SK-N-SH (cell line): ENCODE data around the gene LRRC17. TPM values are rescaled to one million over a fixed set of nuclear protein-coding genes. Genes with fewer than 3 reads are reported as not detected.

ENCODE experiments used
- CTCF ChIA-PET: fragments of 300-600, 350-600 bp; formaldehyde crosslinking; extraction: SDS; loops from one replicate; lab custom pipeline; 2021; lab: Yijun Ruan, JAX
- POLR2A ChIA-PET: fragments of 350-600 bp; sonication (Branson Sonifier 250); formaldehyde crosslinking; extraction: SDS; loops from one replicate; lab custom pipeline; 2020; ENCODE audit warnings: antibody characterized with exemption, inconsistent platforms; lab: Yijun Ruan, JAX
- DNase-seq: peaks from one replicate; pipeline ENCODE4 v3.0.0; 2012
- H2AFZ ChIP-seq: fragments of 200-600 bp; sonication (generic); 2 replicates; pipeline ENCODE4 v1.8.1; 2016; ENCODE audit warnings: antibody characterized with exemption, mild to moderate bottlenecking, low read depth
- H3F3A ChIP-seq: fragments of 200-600 bp; sonication (generic); replicated peaks from 2 replicates; pipeline ENCODE3; 2016; ENCODE audit warnings: antibody characterized with exemption, mild to moderate bottlenecking; ENCODE audit not compliant: insufficient read depth
- H3K27ac ChIP-seq, 2 experiments: fragments of 200-500 bp in 1 of 2; fragments of 200-600 bp in 1 of 2; sonication (Bioruptor generic) in 1 of 2; sonication (generic), shearing (Covaris generic) in 1 of 2; 2 replicates each; pipeline versions ENCODE4 v1.5.1 to v1.6.1; 2014 to 2016; ENCODE audit warnings: low read depth in 2 of 2, inconsistent platforms in 1 of 2, low read length in 1 of 2, mild to moderate bottlenecking in 1 of 2, mixed read lengths in 1 of 2
- H3K27me3 ChIP-seq: fragments of 200-600 bp; sonication (generic), shearing (Covaris generic); 2 replicates; pipeline ENCODE4 v1.6.1; 2016; ENCODE audit warnings: mixed run types; ENCODE audit not compliant: insufficient read depth
- H3K36me3 ChIP-seq, 2 experiments: fragments of 200-500 bp in 1 of 2; fragments of 200-600 bp in 1 of 2; sonication (Bioruptor generic) in 1 of 2; sonication (generic) in 1 of 2; replicated peaks in 1 of 2; 2 replicates each; pipeline versions ENCODE3 to v1.5.1; 2014 to 2016; ENCODE audit warnings: low read length in 1 of 2, mild to moderate bottlenecking in 1 of 2; ENCODE audit not compliant: insufficient read depth in 2 of 2, control insufficient read depth in 1 of 2
- H3K4me1 ChIP-seq, 2 experiments: fragments of 200-500 bp in 1 of 2; fragments of 200-600 bp in 1 of 2; sonication (Bioruptor generic) in 1 of 2; sonication (generic), shearing (Covaris generic) in 1 of 2; 2 replicates each; pipeline versions ENCODE4 v1.5.1 to v1.6.1; 2014 to 2016; ENCODE audit warnings: low read depth in 1 of 2, low read length in 1 of 2, mixed run types in 1 of 2; ENCODE audit not compliant: insufficient read depth in 2 of 2, control insufficient read depth in 1 of 2
- H3K4me2 ChIP-seq: fragments of 200-600 bp; sonication (generic), shearing (Covaris generic); 2 replicates; pipeline ENCODE4 v1.6.1; 2017; ENCODE audit warnings: mixed run types
- H3K4me3 ChIP-seq, 2 experiments: fragments of 200-500 bp in 1 of 2; fragments of 200-600 bp in 1 of 2; sonication (Bioruptor generic) in 1 of 2; sonication (generic), shearing (Covaris generic) in 1 of 2; 2 replicates each; pipeline versions ENCODE4 v1.5.1 to v1.8.1; 2014 to 2016; ENCODE audit warnings: low read depth in 2 of 2, inconsistent platforms in 1 of 2, low read length in 1 of 2, mild to moderate bottlenecking in 1 of 2, mixed read lengths in 1 of 2, moderate library complexity in 1 of 2
- H3K79me2 ChIP-seq: fragments of 200-600 bp; sonication (generic); 2 replicates; pipeline ENCODE4 v1.8.1; 2017; ENCODE audit warnings: mild to moderate bottlenecking; ENCODE audit not compliant: insufficient read depth
- H3K9ac ChIP-seq: fragments of 200-600 bp; sonication (generic); 2 replicates; pipeline ENCODE4 v1.6.1; 2017; ENCODE audit warnings: mixed run types
- H3K9me2 ChIP-seq: fragments of 200-600 bp; sonication (generic); 2 replicates; pipeline ENCODE4 v1.6.1; 2017; ENCODE audit warnings: mixed run types
- H3K9me3 ChIP-seq: fragments of 200-600 bp; sonication (generic); 2 replicates; pipeline ENCODE4 v1.6.1; 2017; ENCODE audit warnings: mixed run types, mild to moderate bottlenecking, moderate library complexity
- H4K20me1 ChIP-seq: fragments of 200-600 bp; sonication (generic); 2 replicates; pipeline ENCODE4 v1.6.1; 2017; ENCODE audit warnings: mild to moderate bottlenecking, mixed run types; ENCODE audit not compliant: insufficient read depth
- CHD2 ChIP-seq: fragments of 150-350 bp; IDR thresholded peaks from 2 replicates; pipeline ENCODE4 v1.6.1; 2018; ENCODE audit warnings: low read length; ENCODE audit not compliant: partially characterized antibody
- EP300 ChIP-seq, 2 experiments: IDR thresholded peaks; 2 replicates each; pipeline versions ENCODE4 v1.4.0 to v1.6.1; 2012; ENCODE audit warnings: borderline replicate concordance in 1 of 2, low read depth in 1 of 2, low read length in 1 of 2
- EZH2phosphoT487 ChIP-seq: fragments of 200-600 bp; sonication (generic); IDR thresholded peaks from 2 replicates; pipeline ENCODE4 v1.6.1; 2017; ENCODE audit warnings: low read depth, mixed run types, mild to moderate bottlenecking, antibody characterized with exemption, moderate library complexity, borderline replicate concordance
- FOXM1 ChIP-seq: IDR thresholded peaks from 2 replicates; pipeline ENCODE4 v1.4.0; 2012; ENCODE audit warnings: low read depth, mild to moderate bottlenecking
- GATA2 ChIP-seq: sonication (generic); formaldehyde crosslinking; IDR thresholded peaks from 2 replicates; pipeline ENCODE4 v1.5.0; 2020; ENCODE audit warnings: mild to moderate bottlenecking, missing genetic modification reagents
- IRF3 ChIP-seq: fragments of 150-350 bp; IDR thresholded peaks from 2 replicates; pipeline ENCODE4 v1.6.1; 2016; ENCODE audit warnings: mild to moderate bottlenecking, low read depth, low read length
- NFIC ChIP-seq: IDR thresholded peaks from 2 replicates; pipeline ENCODE4 v1.4.0; 2012; ENCODE audit warnings: borderline replicate concordance
- NRF1 ChIP-seq: IDR thresholded peaks from 2 replicates; pipeline ENCODE4 v1.6.1; 2012; ENCODE audit warnings: low read depth, mild to moderate bottlenecking, low read length
- PBX3 ChIP-seq: IDR thresholded peaks from 2 replicates; pipeline ENCODE4; 2012
- RFX5 ChIP-seq: IDR thresholded peaks from 2 replicates; pipeline ENCODE4 v1.6.1; 2012; ENCODE audit warnings: mild to moderate bottlenecking, improper control_type of control experiment, low read length
- RXRA ChIP-seq: IDR thresholded peaks from 2 replicates; pipeline ENCODE4 v1.4.0; 2012; ENCODE audit warnings: low read depth, mild to moderate bottlenecking, borderline replicate concordance
- SIN3A ChIP-seq: IDR thresholded peaks from 2 replicates; pipeline ENCODE4 v1.6.1; 2012; ENCODE audit warnings: low read depth, mild to moderate bottlenecking, low read length, moderate library complexity, borderline replicate concordance
- TAF1 ChIP-seq: IDR thresholded peaks from 2 replicates; pipeline ENCODE4 v1.6.1; 2012; ENCODE audit warnings: low read depth, mild to moderate bottlenecking, low read length, moderate library complexity, borderline replicate concordance
- TEAD4 ChIP-seq: IDR thresholded peaks from 2 replicates; pipeline ENCODE4 v1.4.0; 2012; ENCODE audit warnings: mild to moderate bottlenecking, borderline replicate concordance; ENCODE audit not compliant: insufficient read depth
- YY1 ChIP-seq: IDR thresholded peaks from 2 replicates; pipeline ENCODE4 v1.4.0; 2012; ENCODE audit warnings: low read depth, mild to moderate bottlenecking
- ZBTB33 ChIP-seq: IDR thresholded peaks from 2 replicates; pipeline ENCODE4 v1.4.0; 2012; ENCODE audit warnings: low read depth, borderline replicate concordance
- WGBS: methylation state at CpG from one replicate; pipeline ENCODE4 v1.1.6; 2017; ENCODE audit warnings: low lambda C conversion rate; 5-methylcytosine and 5-hydroxymethylcytosine counted together
- polyA plus RNA-seq, 3 experiments: library from polyadenylated mRNA; depleted of rRNA; stranded (reverse); fragments of >200 nt; gene quantifications; 2 replicates each; pipeline ENCODE4 v1.2.3, GENCODE V29; 2012

The LRRC17 gene
- polyA plus RNA-seq, 1 of the 3 experiments (the other 2 are of a cell fraction), result 101 TPM

GRCh38 chr7:102966465-102966864 is 53.7 kb downstream of the LRRC17 start:
- ChIA-PET POLR2A (no interaction called here), CTCF (interaction anchor here (1.4 kb wide), 1 partner anchor 96 kb away, joined by 3 read pairs; no protein-coding TSS in a partner anchor)
- Histone ChIP-seq H3K36me3 (no peaks in the 10 kb centered on the region), H3F3A (peaks cover 12% of the 10 kb centered on the region), H3K79me2 (no peaks in the 10 kb centered on the region), H2AFZ (no peak overlapping the region), H3K4me1 (peaks cover 0 to 6% of the 10 kb centered on the region in 2 experiments; a peak in 1 of 4 replicates), H3K27ac (no peak overlapping the region), H3K4me2 (no peak overlapping the region), H3K9me2 (no peaks in the 10 kb centered on the region), H4K20me1 (no peaks in the 10 kb centered on the region), H3K27me3 (no peaks in the 10 kb centered on the region), H3K9ac (no peak overlapping the region), H3K4me3 (no peak overlapping the region), H3K9me3 (no peaks in the 10 kb centered on the region)
- no peak for DNase-seq
- TF ChIP-seq NRF1 (no peak), EZH2phosphoT487 (no peak), TEAD4 (no peak), GATA2 (CRISPR knock-in tag) (no peak), EP300 (IDR thresholded peaks at IDR 0.05; ENCODE audit: borderline replicate concordance in 1 of 2, low read depth in 1 of 2, low read length in 1 of 2) (no peak), PBX3 (no peak), ZBTB33 (no peak), IRF3 (no peak), YY1 (no peak), RFX5 (no peak), FOXM1 (no peak), CHD2 (no peak), RXRA (no peak), TAF1 (no peak), NFIC (no peak), SIN3A (no peak)
- 74% methylated on average over 2 of the region's 2 CpGs for WGBS
